GM21526 (cell line): ENCODE measurements around the gene SFI1.
"Not testable (repeated sequence)": the region's sequence is repeated elsewhere in the genome, so short reads cannot be mapped to it uniquely, and the experiment has no call there.

Experiments
- ATAC-seq: cut with Tn5 transposase; IDR thresholded peaks from one replicate; pipeline ENCODE4 v1.9.1; 2021; ENCODE audit warnings: moderate library complexity; ENCODE audit not compliant: unreplicated experiment, low FRiP score

Gene SFI1

GRCh38 chr22:31585161-31585859 lies 89.0 kb downstream of the SFI1 start:
- ATAC-seq, result no peak

GRCh38 chr22:31586137-31586920 lies 90.0 kb downstream of the SFI1 start:
- no peak for ATAC-seq

- ATAC-seq, result no peak
Measured at GRCh38 chr22:31588970-31589675, 92.8 kb downstream of the SFI1 start.

- ATAC-seq, result not testable (repeated sequence)
Measured at GRCh38 chr22:31590161-31590560, 93.8 kb downstream of the SFI1 start.

- ATAC-seq, result no peak
Measured at GRCh38 chr22:31595271-31595670, 98.9 kb downstream of the SFI1 start.

- no peak for ATAC-seq
Measured at GRCh38 chr22:31602259-31602952, 106.1 kb downstream of the SFI1 start.

GRCh38 chr22:31603081-31603525 lies 106.8 kb downstream of the SFI1 start:
- no peak for ATAC-seq

- ATAC-seq, result no peak
Measured at GRCh38 chr22:31603574-31603973, 107.2 kb downstream of the SFI1 start.

- no peak for ATAC-seq
Measured at GRCh38 chr22:31604137-31604705, 107.9 kb downstream of the SFI1 start.

- ATAC-seq, result no peak
Measured at GRCh38 chr22:31604746-31605705, 108.7 kb downstream of the SFI1 start.

- no peak for ATAC-seq
Measured at GRCh38 chr22:31605851-31606585, 109.7 kb downstream of the SFI1 start.

- ATAC-seq, result no peak
Measured at GRCh38 chr22:31607696-31608095, 111.4 kb downstream of the SFI1 start.

GRCh38 chr22:31609716-31610115 lies 113.4 kb downstream of the SFI1 start:
- no peak for ATAC-seq

GRCh38 chr22:31610611-31611010 lies 114.3 kb downstream of the SFI1 start:
- ATAC-seq, result no peak

- ATAC-seq, result no peak
Measured at GRCh38 chr22:31611061-31611760, 114.9 kb downstream of the SFI1 start.

- ATAC-seq, result no peak
Measured at GRCh38 chr22:31612891-31613285, 116.6 kb downstream of the SFI1 start.

- no peak for ATAC-seq
Measured at GRCh38 chr22:31613286-31613903, 117.1 kb downstream of the SFI1 start.

GRCh38 chr22:31613904-31614296 lies 117.6 kb downstream of the SFI1 start:
- no peak for ATAC-seq
